Nephron progenitor cell (in vitro differentiated cells): ENCODE results near the gene CD7.

ENCODE experiments used
- DNase-seq: peaks from one replicate; pipeline ENCODE4 v3.0.0; 2021
- H3K27ac Mint-ChIP-seq: 2 replicates; pipeline ENCODE4 v1.8.0; 2021; ENCODE audit warnings: mild to moderate bottlenecking, moderate library complexity, mixed read lengths
- H3K27me3 Mint-ChIP-seq: 2 replicates; pipeline ENCODE4 v1.8.0; 2021; ENCODE audit warnings: mild to moderate bottlenecking, low read depth, mixed read lengths; ENCODE audit not compliant: poor library complexity
- H3K36me3 Mint-ChIP-seq: 2 replicates; pipeline ENCODE4 v1.8.0; 2021; ENCODE audit warnings: low read depth, mixed read lengths
- H3K4me1 Mint-ChIP-seq: 2 replicates; pipeline ENCODE4 v1.8.0; 2021; ENCODE audit warnings: mixed read lengths
- H3K4me3 Mint-ChIP-seq: 2 replicates; pipeline ENCODE4 v1.8.0; 2021; ENCODE audit warnings: mild to moderate bottlenecking, moderate library complexity, mixed read lengths
- H3K9me3 Mint-ChIP-seq: 2 replicates; pipeline ENCODE4 v1.8.0; 2021; ENCODE audit warnings: mild to moderate bottlenecking, moderate library complexity, mixed read lengths
- TF ChIP-seq, protein P1 (sequence below): fragments of 200-600 bp; sonication (generic); IDR thresholded peaks from 2 replicates; pipeline ENCODE4 v1.5.0; 2021; ENCODE audit warnings: antibody characterized with exemption

Gene CD7

DNA sequence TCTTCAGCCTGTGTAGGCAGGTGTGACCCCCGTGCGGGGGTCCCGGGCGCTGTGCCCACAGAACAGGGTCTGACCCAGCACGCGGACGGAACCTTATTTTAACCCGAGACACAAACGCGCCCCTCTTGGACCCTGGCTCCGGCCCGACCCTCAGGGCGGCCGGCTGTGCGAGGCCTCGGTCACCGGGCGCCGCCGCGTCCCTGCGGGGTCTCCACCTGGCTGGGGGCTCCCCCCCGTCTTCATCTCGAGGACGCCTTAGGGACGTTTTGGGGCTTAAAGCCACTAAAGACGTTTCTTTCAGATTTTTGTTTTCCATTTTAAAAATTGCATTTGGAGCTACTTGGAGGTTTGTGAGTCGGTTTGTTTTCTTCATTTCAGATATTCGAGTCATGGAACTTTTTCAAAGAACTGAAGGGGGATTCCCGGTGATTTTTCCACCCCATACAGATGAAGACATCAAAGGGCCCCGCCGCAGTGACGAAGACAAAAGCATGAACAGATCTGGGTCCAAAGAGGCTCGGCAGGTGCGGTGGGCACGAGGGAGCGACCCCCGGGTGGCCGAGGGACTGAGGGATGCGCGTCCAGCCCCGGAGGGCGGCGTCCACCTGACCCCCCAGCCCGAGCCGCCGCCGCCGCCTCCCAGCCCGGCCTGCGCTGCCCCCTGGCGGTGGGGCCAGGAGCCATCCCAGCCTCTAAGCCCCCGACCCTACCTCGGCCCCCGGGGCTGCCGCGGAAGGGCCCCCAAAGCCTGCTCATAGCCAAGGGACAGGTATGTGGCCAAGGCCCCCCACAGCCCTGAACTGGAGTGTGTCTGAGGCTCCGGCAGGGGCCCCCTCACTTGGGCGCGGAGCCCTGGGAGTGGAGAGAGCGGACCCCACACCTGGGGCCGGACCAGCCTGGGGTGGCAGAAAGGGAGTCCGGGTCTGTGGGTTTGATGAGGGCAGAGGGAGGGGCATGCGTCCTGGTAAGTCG is 3.8 kb upstream of the CD7 start:
- Mint-ChIP-seq H3K27me3 (peaks cover 10% of the 10 kb centered on the region), H3K4me3 (no peak overlapping the region), H3K36me3 (no peaks in the 10 kb centered on the region), H3K27ac (no peak overlapping the region), H3K9me3 (no peaks in the 10 kb centered on the region), H3K4me1 (peaks cover 22% of the 10 kb centered on the region)
- DNase-seq, result peak; percentile 68
- TF ChIP-seq, protein P1, sequence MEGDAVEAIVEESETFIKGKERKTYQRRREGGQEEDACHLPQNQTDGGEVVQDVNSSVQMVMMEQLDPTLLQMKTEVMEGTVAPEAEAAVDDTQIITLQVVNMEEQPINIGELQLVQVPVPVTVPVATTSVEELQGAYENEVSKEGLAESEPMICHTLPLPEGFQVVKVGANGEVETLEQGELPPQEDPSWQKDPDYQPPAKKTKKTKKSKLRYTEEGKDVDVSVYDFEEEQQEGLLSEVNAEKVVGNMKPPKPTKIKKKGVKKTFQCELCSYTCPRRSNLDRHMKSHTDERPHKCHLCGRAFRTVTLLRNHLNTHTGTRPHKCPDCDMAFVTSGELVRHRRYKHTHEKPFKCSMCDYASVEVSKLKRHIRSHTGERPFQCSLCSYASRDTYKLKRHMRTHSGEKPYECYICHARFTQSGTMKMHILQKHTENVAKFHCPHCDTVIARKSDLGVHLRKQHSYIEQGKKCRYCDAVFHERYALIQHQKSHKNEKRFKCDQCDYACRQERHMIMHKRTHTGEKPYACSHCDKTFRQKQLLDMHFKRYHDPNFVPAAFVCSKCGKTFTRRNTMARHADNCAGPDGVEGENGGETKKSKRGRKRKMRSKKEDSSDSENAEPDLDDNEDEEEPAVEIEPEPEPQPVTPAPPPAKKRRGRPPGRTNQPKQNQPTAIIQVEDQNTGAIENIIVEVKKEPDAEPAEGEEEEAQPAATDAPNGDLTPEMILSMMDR, result peak; percentile 77

DNA sequence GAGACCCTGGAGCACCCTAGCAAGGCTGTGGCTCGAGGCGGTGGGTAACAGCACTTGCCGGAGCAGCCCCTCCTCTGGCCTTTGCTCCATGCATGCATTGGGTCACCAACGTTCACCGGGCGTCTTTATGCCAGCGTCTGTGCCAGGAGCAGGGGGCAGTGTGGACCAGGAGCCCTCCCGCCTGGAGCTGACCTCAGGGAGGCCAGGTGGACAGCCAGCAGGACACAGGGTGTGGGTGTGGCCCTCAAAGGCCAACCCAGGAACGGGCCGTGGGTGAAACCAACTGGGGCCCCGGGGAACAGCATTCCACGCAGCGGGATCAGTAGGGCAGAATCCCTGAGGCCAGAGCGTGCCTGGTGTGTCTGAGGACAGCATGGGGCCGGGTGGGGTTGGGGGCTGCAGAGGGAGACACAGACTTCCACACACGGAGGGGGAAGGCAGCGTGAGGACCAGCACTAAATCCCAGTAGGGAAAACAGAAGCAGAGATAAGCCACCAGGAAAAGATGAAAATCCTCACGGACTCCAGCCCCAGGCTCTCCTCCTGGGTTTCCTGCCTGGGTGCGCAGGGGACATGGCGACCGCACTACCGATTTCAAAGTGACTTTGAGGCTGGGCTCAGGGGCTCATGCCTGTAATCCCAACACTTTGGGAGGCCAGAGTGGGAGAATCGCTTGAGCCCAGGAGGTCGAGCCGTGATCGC is 2.9 kb upstream of the CD7 start:
- no peak for DNase-seq
- Mint-ChIP-seq H3K9me3 (no peaks in the 10 kb centered on the region), H3K36me3 (no peaks in the 10 kb centered on the region), H3K4me3 (no peak overlapping the region), H3K27ac (no peak overlapping the region), H3K27me3 (peaks cover 10% of the 10 kb centered on the region), H3K4me1 (peaks cover 30% of the 10 kb centered on the region)
- TF ChIP-seq, protein P1, result no peak

DNA sequence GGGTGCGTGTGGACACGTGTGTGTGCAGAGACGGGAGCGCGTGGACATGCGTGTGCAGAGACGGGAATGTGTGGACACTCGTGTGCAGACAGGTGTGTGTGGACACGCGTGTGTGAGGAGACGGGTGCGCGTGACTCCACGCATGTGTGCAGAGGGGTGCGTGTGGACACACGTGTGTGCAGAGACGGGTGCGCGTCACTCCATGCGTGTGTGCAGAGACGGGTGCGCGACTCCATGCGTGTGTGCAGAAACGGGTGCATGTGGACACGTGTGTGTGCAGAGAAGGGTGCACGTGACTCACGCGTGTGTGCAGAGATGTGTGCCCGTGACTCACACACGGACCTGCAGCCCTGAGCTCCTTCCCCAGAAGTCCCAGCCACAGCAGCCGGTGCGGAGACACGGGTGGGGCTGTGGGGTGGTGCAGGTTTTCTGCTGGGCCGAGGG is 2.2 kb upstream of the CD7 start:
- Mint-ChIP-seq H3K4me1 (peaks cover 26% of the 10 kb centered on the region), H3K4me3 (no peak overlapping the region), H3K9me3 (no peaks in the 10 kb centered on the region), H3K36me3 (no peaks in the 10 kb centered on the region), H3K27me3 (peaks cover 5% of the 10 kb centered on the region), H3K27ac (no peak overlapping the region)
- DNase-seq, result no peak
- TF ChIP-seq, protein P1, result no peak

DNA sequence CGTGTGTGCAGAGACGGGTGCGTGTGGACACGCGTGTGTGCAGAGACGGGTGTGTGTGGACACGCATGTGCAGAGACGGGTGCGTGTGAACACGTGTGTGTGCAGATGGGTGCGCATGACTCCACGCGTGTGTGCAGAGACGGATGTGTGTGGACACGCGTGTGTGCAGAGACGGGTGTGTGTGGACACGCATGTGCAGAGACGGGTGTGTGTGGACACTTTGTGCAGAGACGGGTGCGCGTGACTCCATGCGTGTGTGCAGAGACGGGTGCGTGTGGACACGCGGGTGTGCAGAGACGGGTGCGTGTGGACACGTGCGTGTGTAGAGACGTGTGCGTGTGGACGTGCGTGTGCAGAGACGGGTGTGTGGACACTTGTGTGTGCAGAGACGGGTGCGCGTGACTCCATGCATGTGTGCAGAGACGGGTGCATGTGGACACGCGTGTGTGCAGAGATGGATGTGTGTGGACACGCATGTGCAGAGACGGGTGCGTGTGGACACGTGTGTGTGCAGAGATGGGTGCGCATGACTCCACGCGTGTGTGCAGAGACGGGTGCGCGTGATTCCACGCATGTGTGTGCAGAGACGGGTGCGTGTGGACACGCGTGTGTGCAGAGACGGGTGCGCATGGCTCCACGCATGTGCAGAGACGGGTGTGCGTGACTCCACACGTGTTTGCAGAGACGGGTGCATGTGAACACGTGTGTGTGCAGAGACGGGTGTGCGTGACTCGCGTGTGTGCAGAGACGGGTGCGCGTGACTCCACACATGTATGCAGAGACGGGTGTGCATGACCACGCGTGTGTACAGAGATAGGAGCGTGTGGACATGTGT is 1.6 kb upstream of the CD7 start:
- Mint-ChIP-seq H3K4me1 (peaks cover 29% of the 10 kb centered on the region), H3K36me3 (no peaks in the 10 kb centered on the region), H3K4me3 (no peak overlapping the region), H3K27me3 (peaks cover 5% of the 10 kb centered on the region), H3K9me3 (no peaks in the 10 kb centered on the region), H3K27ac (no peak overlapping the region)
- DNase-seq, result no peak
- TF ChIP-seq, protein P1, result no peak

DNA sequence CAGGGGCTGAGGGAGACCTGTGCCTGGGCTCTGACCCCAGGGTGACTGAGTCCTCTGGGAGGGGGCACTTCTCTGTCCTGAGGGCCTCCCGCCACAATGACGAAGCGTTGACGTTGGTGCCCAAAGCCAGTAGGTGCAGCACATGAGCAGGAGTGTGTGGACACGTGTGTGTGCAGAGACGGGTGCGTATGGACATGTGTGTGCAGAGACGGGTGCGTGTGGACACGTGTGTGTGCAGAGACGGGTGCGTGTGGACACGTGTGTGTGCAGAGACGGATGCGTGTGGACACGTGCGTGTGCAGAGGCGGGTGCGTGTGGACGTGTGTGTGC is 726 bp upstream of the CD7 start:
- Mint-ChIP-seq H3K4me3 (no peak overlapping the region), H3K9me3 (no peaks in the 10 kb centered on the region), H3K27ac (no peak overlapping the region), H3K36me3 (no peaks in the 10 kb centered on the region), H3K4me1 (peaks cover 38% of the 10 kb centered on the region), H3K27me3 (peaks cover 5% of the 10 kb centered on the region)
- DNase-seq, result no peak
- TF ChIP-seq, protein P1, result no peak
